IMR-90 (cell line): Measurements from ENCODE around the gene ATP1A4. TPM values are rescaled to one million over a fixed set of nuclear protein-coding genes. Genes with fewer than 3 reads are reported as not detected.

ENCODE experiments used
- ATAC-seq: fragments of 200-7000 bp; cut with Tn5 transposase; 2 replicates; pipeline ENCODE4 v1.9.1; 2020; ENCODE audit warnings: low read depth, mild to moderate bottlenecking, moderate library complexity
- BruUV-seq: library from RNA; stranded (reverse); fragments of 400-500 nt; replicated peaks from 2 replicates; lab custom pipeline; 2021; lab: Mats Ljungman, UMichigan
- CTCF ChIA-PET: fragments of 300-600 bp; formaldehyde crosslinking; extraction: SDS; loops from one replicate; lab custom pipeline; 2021; ENCODE audit warnings: antibody characterized with exemption; lab: Yijun Ruan, JAX
- POLR2A ChIA-PET: fragments of 300-600 bp; sonication (Branson Sonifier 250); formaldehyde crosslinking; loops from one replicate; lab custom pipeline; 2022; ENCODE audit warnings: antibody characterized with exemption; ENCODE audit not compliant: unreplicated experiment; lab: Charles Lee
- DNase-seq: peaks from one replicate; pipeline ENCODE4 v3.0.0; 2013
- H2AFZ ChIP-seq: replicated peaks from 2 replicates; pipeline ENCODE3; 2013; ENCODE audit warnings: low read length, mild to moderate bottlenecking; ENCODE audit not compliant: poor library complexity
- H2AK5ac ChIP-seq: 2 replicates; pipeline ENCODE4 v1.6.1; 2013; ENCODE audit warnings: low read depth, low read length, inconsistent platforms
- H2AK9ac ChIP-seq: replicated peaks from 2 replicates; pipeline ENCODE3; 2013; ENCODE audit warnings: mild to moderate bottlenecking, low read depth, low read length, moderate library complexity; ENCODE audit not compliant: poor library complexity
- H2BK120ac ChIP-seq: 2 replicates; pipeline ENCODE4 v1.6.1; 2013; ENCODE audit warnings: low read depth, low read length, inconsistent platforms
- H2BK15ac ChIP-seq: 3 replicates; pipeline ENCODE4 v1.6.1; 2013; ENCODE audit warnings: low read depth, low read length, inconsistent platforms
- H2BK20ac ChIP-seq: 2 replicates; pipeline ENCODE4 v1.6.1; 2013; ENCODE audit warnings: low read depth, mild to moderate bottlenecking, inconsistent platforms, low read length, moderate library complexity
- H2BK5ac ChIP-seq: 2 replicates; pipeline ENCODE4 v1.6.1; 2013; ENCODE audit warnings: mild to moderate bottlenecking, low read depth, low read length, inconsistent platforms; ENCODE audit not compliant: poor library complexity, severe bottlenecking
- H3K14ac ChIP-seq: replicated peaks from 2 replicates; pipeline ENCODE4 v1.6.1; 2013; ENCODE audit warnings: low read depth, low read length, inconsistent platforms
- H3K18ac ChIP-seq: 2 replicates; pipeline ENCODE4 v1.6.1; 2013; ENCODE audit warnings: low read depth, low read length, control low read depth
- H3K23ac ChIP-seq: 2 replicates; pipeline ENCODE4 v1.6.1; 2013; ENCODE audit warnings: low read depth, low read length, inconsistent platforms
- H3K27ac ChIP-seq: 2 replicates; pipeline ENCODE4 v1.5.1; 2013; ENCODE audit warnings: mild to moderate bottlenecking, control low read depth, low read length; ENCODE audit not compliant: insufficient read depth
- H3K27me3 ChIP-seq: 2 replicates; pipeline ENCODE4 v1.6.1; 2013; ENCODE audit warnings: low read length; ENCODE audit not compliant: control insufficient read depth, insufficient read depth
- H3K36me3 ChIP-seq: 2 replicates; pipeline ENCODE4 v1.6.1; 2013; ENCODE audit warnings: low read length, mixed read lengths; ENCODE audit not compliant: control insufficient read depth, insufficient read depth
- H3K4ac ChIP-seq: 2 replicates; pipeline ENCODE4 v1.6.1; 2013; ENCODE audit warnings: low read depth, low read length, inconsistent platforms
- H3K4me1 ChIP-seq: 2 replicates; pipeline ENCODE4 v1.6.1; 2013; ENCODE audit warnings: low read length, mixed read lengths; ENCODE audit not compliant: control insufficient read depth, insufficient read depth
- H3K4me2 ChIP-seq: 2 replicates; pipeline ENCODE4 v1.6.1; 2013; ENCODE audit warnings: low read depth, mild to moderate bottlenecking, control low read depth, low read length, moderate library complexity
- H3K4me3 ChIP-seq: 2 replicates; pipeline ENCODE4 v1.5.1; 2013; ENCODE audit warnings: low read depth, mild to moderate bottlenecking, control low read depth, low read length, moderate library complexity; ENCODE audit not compliant: insufficient read depth
- H3K56ac ChIP-seq: 2 replicates; pipeline ENCODE4 v1.6.1; 2013; ENCODE audit warnings: low read length, inconsistent platforms; ENCODE audit not compliant: insufficient read depth; ENCODE audit errors: extremely low read depth
- H3K79me1 ChIP-seq, 2 experiments: 2 replicates each; pipeline ENCODE4 v1.6.1; 2013; ENCODE audit warnings: low read length in 2 of 2, inconsistent platforms in 1 of 2, low read depth in 1 of 2
- H3K9ac ChIP-seq: 2 replicates; pipeline ENCODE4 v1.6.1; 2013; ENCODE audit warnings: low read depth, low read length, control low read depth
- H3K9me1 ChIP-seq: 2 replicates; pipeline ENCODE4 v1.6.1; 2013; ENCODE audit warnings: low read length, inconsistent platforms; ENCODE audit not compliant: insufficient read depth
- H3K9me3 ChIP-seq: 2 replicates; pipeline ENCODE4 v1.6.1; 2013; ENCODE audit warnings: low read length; ENCODE audit not compliant: control insufficient read depth, insufficient read depth
- H4K20me1 ChIP-seq: 2 replicates; pipeline ENCODE4 v1.6.1; 2013; ENCODE audit warnings: low read length, inconsistent platforms; ENCODE audit not compliant: insufficient read depth
- H4K5ac ChIP-seq: 2 replicates; pipeline ENCODE4 v1.6.1; 2013; ENCODE audit warnings: mild to moderate bottlenecking, low read depth, low read length, control low read depth
- H4K8ac ChIP-seq, 2 experiments: 2 replicates each; pipeline ENCODE4 v1.6.1; 2013; ENCODE audit warnings: low read depth in 2 of 2, low read length in 2 of 2, control low read depth in 1 of 2, inconsistent platforms in 1 of 2
- H4K91ac ChIP-seq: 2 replicates; pipeline ENCODE4 v1.6.1; 2013; ENCODE audit warnings: low read depth, low read length, inconsistent platforms; ENCODE audit not compliant: insufficient read depth
- CEBPB ChIP-seq: IDR thresholded peaks from 2 replicates; pipeline ENCODE4 v1.6.1; 2012; ENCODE audit warnings: low read depth, low read length, improper control_type of control experiment
- CHD1 ChIP-seq: IDR thresholded peaks from 2 replicates; pipeline ENCODE4 v1.6.1; 2012; ENCODE audit warnings: low read depth, low read length, improper control_type of control experiment
- CTCF ChIP-seq: conservative IDR thresholded peaks from 2 replicates; pipeline ENCODE4 v1.5.1; 2012; ENCODE audit warnings: mild to moderate bottlenecking, low read depth, low read length, improper control_type of control experiment
- FOS ChIP-seq: fragments of 150-350 bp; IDR thresholded peaks from 2 replicates; pipeline ENCODE4 v1.6.1; 2016; ENCODE audit warnings: low read depth, low read length
- MAFK ChIP-seq: IDR thresholded peaks from 2 replicates; pipeline ENCODE4 v1.6.1; 2012; ENCODE audit warnings: low read depth, low read length, improper control_type of control experiment
- MAZ ChIP-seq: IDR thresholded peaks from 2 replicates; pipeline ENCODE4 v1.6.1; 2012; ENCODE audit warnings: low read depth, mild to moderate bottlenecking, low read length, improper control_type of control experiment, moderate library complexity, borderline replicate concordance
- MXI1 ChIP-seq: IDR thresholded peaks from 2 replicates; pipeline ENCODE4 v1.6.1; 2012; ENCODE audit warnings: low read depth, mild to moderate bottlenecking, low read length, moderate library complexity, borderline replicate concordance
- NFE2L2 ChIP-seq: fragments of 150-350 bp; IDR thresholded peaks from 2 replicates; pipeline ENCODE4 v1.6.1; 2016; ENCODE audit warnings: low read depth, mild to moderate bottlenecking, low read length
- POLR2A ChIP-seq: IDR thresholded peaks from 2 replicates; pipeline ENCODE4 v1.6.1; 2012; ENCODE audit warnings: mild to moderate bottlenecking, low read depth, low read length
- RAD21 ChIP-seq: IDR thresholded peaks from 2 replicates; pipeline ENCODE4 v1.6.1; 2012; ENCODE audit warnings: low read length, improper control_type of control experiment
- RCOR1 ChIP-seq: IDR thresholded peaks from 2 replicates; pipeline ENCODE4 v1.6.1; 2012; ENCODE audit warnings: mild to moderate bottlenecking, low read length, improper control_type of control experiment; ENCODE audit not compliant: insufficient replicate concordance
- RFX5 ChIP-seq: IDR thresholded peaks from 2 replicates; pipeline ENCODE4 v1.8.0; 2012; ENCODE audit warnings: low read depth, mild to moderate bottlenecking, low read length, moderate library complexity
- SMC3 ChIP-seq: fragments of 150-350 bp; IDR thresholded peaks from 2 replicates; pipeline ENCODE4 v1.6.1; 2016; ENCODE audit warnings: low read depth, mild to moderate bottlenecking, antibody characterized with exemption, low read length, moderate library complexity
- WGBS, 2 experiments: methylation state at CpG; one replicate each; pipeline versions ENCODE4 v1.1.5 to v1.1.7; 2013; ENCODE audit warnings: missing lambda C conversion rate in 2 of 2; ENCODE audit not compliant: insufficient read length in 1 of 2; ENCODE audit errors: extremely low coverage in 2 of 2; 5-methylcytosine and 5-hydroxymethylcytosine counted together
- dilution Hi-C: fragments of 300-500 bp; cut with HindIII; formaldehyde crosslinking; loops from one replicate; pipeline ENCODE4 v1.14.3; 2018; ENCODE audit warnings: low sequenced_read_pairs; ENCODE audit not compliant: unreplicated experiment
- in situ Hi-C: fragments of 300-500 bp; cut with MboI; formaldehyde crosslinking; loops from 3 replicates; pipeline ENCODE4 v1.14.3; 2019; ENCODE audit warnings: low sequenced_read_pairs, inconsistent platforms, mixed read lengths
- intact Hi-C: fragments of 100-400 bp; cut with micrococcal nuclease; formaldehyde crosslinking; loops from 2 replicates; pipeline ENCODE4 v1.10.0; 2022
- polyA plus RNA-seq, 3 experiments: library from polyadenylated mRNA; depleted of rRNA; stranded (reverse); fragments of >200 nt; gene quantifications; 2 replicates each; pipeline ENCODE4 v1.2.3, GENCODE V29; 2012; ENCODE audit warnings: low replicate concordance in 1 of 3
- total RNA-seq: library from RNA; depleted of rRNA; stranded (reverse); fragments of >200 nt; gene quantifications from 2 replicates; pipeline ENCODE4 v1.2.3, GENCODE V29; 2012
- TF ChIP-seq, protein P1 (sequence below): fragments of 150-350 bp; IDR thresholded peaks from 2 replicates; pipeline ENCODE4 v1.6.1; 2017; ENCODE audit warnings: mild to moderate bottlenecking, antibody characterized with exemption, low read length, low read depth

The ATP1A4 gene
- total and polyA plus RNA-seq, 2 of the 4 experiments (the other 2 are of a cell fraction) = not detected

DNA sequence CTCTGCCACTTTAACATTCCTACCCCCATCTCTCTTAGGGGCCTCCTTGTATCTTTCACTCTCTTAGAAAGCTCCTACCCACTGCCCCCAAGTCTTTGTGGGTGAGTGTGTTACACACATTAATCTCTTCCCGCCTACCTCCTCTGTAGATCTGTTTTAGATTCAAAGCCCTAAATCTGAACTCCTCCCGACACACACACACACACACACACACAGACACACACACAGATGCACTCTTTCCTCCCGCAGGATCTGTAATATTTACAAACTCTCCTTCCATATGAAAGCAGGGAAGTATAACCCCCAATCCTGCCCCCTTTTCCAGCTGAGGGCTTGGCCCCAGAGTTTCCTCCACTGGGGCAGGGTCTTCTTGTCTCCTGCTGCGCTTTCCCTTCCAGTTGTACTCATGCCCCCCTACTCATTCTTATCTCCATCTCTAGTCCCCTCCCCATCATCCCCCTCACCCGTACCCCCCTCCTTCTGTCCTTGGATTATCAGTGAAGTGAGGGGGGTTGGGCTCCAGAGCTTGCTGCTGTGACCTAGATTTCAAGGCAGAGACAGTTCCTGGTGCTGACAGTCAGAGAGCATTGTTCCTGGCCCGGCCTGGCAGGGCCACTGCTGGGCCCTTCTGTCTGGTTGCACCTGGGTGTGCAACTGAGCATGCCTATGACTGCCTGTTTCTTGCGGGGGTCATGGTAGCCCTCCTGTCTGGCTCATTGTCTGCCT lies 58.1 kb downstream of the ATP1A4 start:
- Histone ChIP-seq H2BK5ac (peak overlapping the region; percentile 50), H3K27ac (peak overlapping the region; percentile 30; the same call in 1 of the 2 replicates), H2BK120ac (no peak overlapping the region), H3K18ac (no peak overlapping the region), H3K27me3 (no peaks in the 10 kb centered on the region), H3K14ac (peak overlapping the region; percentile 71; the same call in 1 of the 2 replicates), H3K9me1 (peaks cover 44% of the 10 kb centered on the region), H3K56ac (no peak overlapping the region), H3K79me1 (peaks cover 40 to 90% of the 10 kb centered on the region in 2 experiments), H2BK15ac (no peak overlapping the region), H3K4me1 (peaks cover 41% of the 10 kb centered on the region), H4K8ac (no peak overlapping the region), H3K9ac (peak overlapping the region; percentile 9; the same call in 1 of the 2 replicates), H2AFZ (no peak overlapping the region), H3K9me3 (no peaks in the 10 kb centered on the region), H3K4ac (no peak overlapping the region), H4K20me1 (peaks cover 78% of the 10 kb centered on the region), H3K36me3 (peaks cover 62% of the 10 kb centered on the region), H2AK5ac (no peak overlapping the region), H4K91ac (no peak overlapping the region), H3K4me2 (peak overlapping the region; percentile 35; the same call in 1 of the 2 replicates), H2AK9ac (peak overlapping the region; percentile 6), H2BK20ac (no peak overlapping the region), H4K5ac (no peak overlapping the region), H3K4me3 (no peak overlapping the region), H3K23ac (0 out of 2 replicates have a peak overlapping the region, but pooled peaks have one; percentile 82)
- BruUV-seq = no TSS peak
- dilution Hi-C loops = loop anchor here (10.0 kb wide), 1 partner anchor 105 kb away; no protein-coding TSS in a partner anchor
- DNase-seq (no peak), ATAC-seq (no peak)
- in situ Hi-C loops = no loop called here
- intact Hi-C loops = loop anchor here (10.0 kb wide), 1 partner anchor 285 kb away; the partner anchor contains the start of gene TAGLN2
- ChIA-PET CTCF (interaction anchor here (0.7 to 1.3 kb wide), 3 partner anchors 16 to 53 kb away, joined by 3 to 5 read pairs (median 3); no protein-coding TSS in a partner anchor), POLR2A (interaction anchor here (0.6 kb wide), 1 partner anchor 32 kb away, joined by 6 read pairs; no protein-coding TSS in a partner anchor)
- 14% methylated on average over 2 of the region's 7 CpGs; no CpG with 5 or more reads in 1 of the 2 experiments for WGBS, 2 experiments
- TF ChIP-seq MXI1 (no peak), FOS (no peak), MAFK (no peak), CEBPB (no peak), RAD21 (no peak), POLR2A (no peak), NFE2L2 (no peak), MAZ (no peak), CHD1 (no peak), CTCF (no peak), RCOR1 (no peak), SMC3 (no peak), RFX5 (no peak)
- TF ChIP-seq, protein P1, sequence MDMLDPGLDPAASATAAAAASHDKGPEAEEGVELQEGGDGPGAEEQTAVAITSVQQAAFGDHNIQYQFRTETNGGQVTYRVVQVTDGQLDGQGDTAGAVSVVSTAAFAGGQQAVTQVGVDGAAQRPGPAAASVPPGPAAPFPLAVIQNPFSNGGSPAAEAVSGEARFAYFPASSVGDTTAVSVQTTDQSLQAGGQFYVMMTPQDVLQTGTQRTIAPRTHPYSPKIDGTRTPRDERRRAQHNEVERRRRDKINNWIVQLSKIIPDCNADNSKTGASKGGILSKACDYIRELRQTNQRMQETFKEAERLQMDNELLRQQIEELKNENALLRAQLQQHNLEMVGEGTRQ = no peak
